Measurements from ENCODE around the gene MED25. TPM values are rescaled to one million over a fixed set of nuclear protein-coding genes. Genes with fewer than 3 reads are reported as not detected.
A peak's percentile ranks its signal among the peaks of the same experiment; 100 is the strongest.

Gene MED25
- total RNA-seq, 1 donor from 2014 or later = 72.2 TPM

GRCh38 chr19:49788857-49789256 is 29.2 kb upstream of the MED25 start:
- FAIRE-seq (no peak), DNase-seq (ENCODE audit: low read depth) (no peak)
- peaks cover 12% of the 10 kb centered on the region for H3K4me1 ChIP-seq (ENCODE audit: insufficient read depth, low read length)
- TF ChIP-seq EZH2 (IDR thresholded peaks at IDR 0.05; ENCODE audit: insufficient read depth, low read length) = no peak
- no peak for TF ChIP-seq CTCF (IDR thresholded peaks at IDR 0.05; ENCODE audit: insufficient read depth, low read depth, low read length)
- H3K4me3 Mint-ChIP-seq (ENCODE audit: unreplicated experiment) = no peak overlapping the region
- no peak overlapping the region for H3K4me2 ChIP-seq (ENCODE audit: low read length)
- no peaks in the 10 kb centered on the region for H3K27me3 Mint-ChIP-seq (ENCODE audit: low read depth, unreplicated experiment)
- H3K27ac ChIP-seq (ENCODE audit: low read depth, low read length) = no peak overlapping the region
- H3K36me3 ChIP-seq (ENCODE audit: insufficient read depth, low read length) = peaks cover 12% of the 10 kb centered on the region
- peaks cover 7% of the 10 kb centered on the region for H3K4me1 Mint-ChIP-seq (ENCODE audit: low read depth, unreplicated experiment)
- H3K79me2 ChIP-seq (ENCODE audit: insufficient read depth, low read length) = peaks cover 36% of the 10 kb centered on the region
- H4K20me1 ChIP-seq (ENCODE audit: insufficient read depth, low read length) = peaks cover 52% of the 10 kb centered on the region
- no peaks in the 10 kb centered on the region for H3K27me3 ChIP-seq (ENCODE audit: insufficient read depth, low read length)
- no peaks in the 10 kb centered on the region for H3K9me3 Mint-ChIP-seq (ENCODE audit: unreplicated experiment)
- H2AFZ ChIP-seq (ENCODE audit: low read depth, low read length) = no peak overlapping the region
- H3K27ac Mint-ChIP-seq (ENCODE audit: unreplicated experiment) = peak overlapping the region; percentile 47
- no peaks in the 10 kb centered on the region for H3K9me3 ChIP-seq (ENCODE audit: insufficient read depth, low read depth, low read length)
- peaks cover 27% of the 10 kb centered on the region for H3K36me3 Mint-ChIP-seq (ENCODE audit: low read depth, unreplicated experiment)
- no peak overlapping the region for H3K4me3 ChIP-seq (ENCODE audit: insufficient read depth, low read depth, low read length)
- no peak overlapping the region for H3K9ac ChIP-seq (ENCODE audit: low read length)

- H3K4me1 Mint-ChIP-seq (ENCODE audit: low read depth, unreplicated experiment) = peaks cover 7% of the 10 kb centered on the region
- H4K20me1 ChIP-seq (ENCODE audit: insufficient read depth, low read length) = peaks cover 42% of the 10 kb centered on the region
- no peaks in the 10 kb centered on the region for H3K27me3 ChIP-seq (ENCODE audit: insufficient read depth, low read length)
- H3K27ac ChIP-seq (ENCODE audit: low read depth, low read length) = no peak overlapping the region
- H3K9me3 ChIP-seq (ENCODE audit: insufficient read depth, low read depth, low read length) = no peaks in the 10 kb centered on the region
- peaks cover 11% of the 10 kb centered on the region for H3K36me3 ChIP-seq (ENCODE audit: insufficient read depth, low read length)
- TF ChIP-seq EZH2 (IDR thresholded peaks at IDR 0.05; ENCODE audit: insufficient read depth, low read length) (no peak), CTCF (IDR thresholded peaks at IDR 0.05; ENCODE audit: insufficient read depth, low read depth, low read length) (no peak)
- no peaks in the 10 kb centered on the region for H3K9me3 Mint-ChIP-seq (ENCODE audit: unreplicated experiment)
- H3K4me2 ChIP-seq (ENCODE audit: low read length) = no peak overlapping the region
- no peak overlapping the region for H3K27ac Mint-ChIP-seq (ENCODE audit: unreplicated experiment)
- no peaks in the 10 kb centered on the region for H3K27me3 Mint-ChIP-seq (ENCODE audit: low read depth, unreplicated experiment)
- peaks cover 12% of the 10 kb centered on the region for H3K4me1 ChIP-seq (ENCODE audit: insufficient read depth, low read length)
- no peak overlapping the region for H3K4me3 ChIP-seq (ENCODE audit: insufficient read depth, low read depth, low read length)
- H3K79me2 ChIP-seq (ENCODE audit: insufficient read depth, low read length) = peaks cover 36% of the 10 kb centered on the region
- no peak for DNase-seq (ENCODE audit: low read depth)
- H3K36me3 Mint-ChIP-seq (ENCODE audit: low read depth, unreplicated experiment) = peaks cover 25% of the 10 kb centered on the region
- no peak overlapping the region for H2AFZ ChIP-seq (ENCODE audit: low read depth, low read length)
- no peak overlapping the region for H3K4me3 Mint-ChIP-seq (ENCODE audit: unreplicated experiment)
- FAIRE-seq = no peak
- H3K9ac ChIP-seq (ENCODE audit: low read length) = no peak overlapping the region
Measured at GRCh38 chr19:49790866-49791265, 27.2 kb upstream of the MED25 start.

GRCh38 chr19:49791776-49792445 is 26.2 kb upstream of the MED25 start:
- H3K9ac ChIP-seq (ENCODE audit: low read length) = no peak overlapping the region
- no peaks in the 10 kb centered on the region for H3K9me3 ChIP-seq (ENCODE audit: insufficient read depth, low read depth, low read length)
- no peak overlapping the region for H3K4me3 ChIP-seq (ENCODE audit: insufficient read depth, low read depth, low read length)
- H3K27me3 ChIP-seq (ENCODE audit: insufficient read depth, low read length) = no peaks in the 10 kb centered on the region
- Mint-ChIP-seq H3K9me3 (ENCODE audit: unreplicated experiment) (no peaks in the 10 kb centered on the region), H3K4me3 (ENCODE audit: unreplicated experiment) (no peak overlapping the region), H3K36me3 (ENCODE audit: low read depth, unreplicated experiment) (peaks cover 29% of the 10 kb centered on the region), H3K27ac (ENCODE audit: unreplicated experiment) (no peak overlapping the region), H3K4me1 (ENCODE audit: low read depth, unreplicated experiment) (no peaks in the 10 kb centered on the region), H3K27me3 (ENCODE audit: low read depth, unreplicated experiment) (no peaks in the 10 kb centered on the region)
- H3K79me2 ChIP-seq (ENCODE audit: insufficient read depth, low read length) = peaks cover 30% of the 10 kb centered on the region
- H2AFZ ChIP-seq (ENCODE audit: low read depth, low read length) = no peak overlapping the region
- peaks cover 39% of the 10 kb centered on the region for H4K20me1 ChIP-seq (ENCODE audit: insufficient read depth, low read length)
- no peak overlapping the region for H3K27ac ChIP-seq (ENCODE audit: low read depth, low read length)
- H3K36me3 ChIP-seq (ENCODE audit: insufficient read depth, low read length) = peaks cover 19% of the 10 kb centered on the region
- no peak overlapping the region for H3K4me2 ChIP-seq (ENCODE audit: low read length)
- DNase-seq (ENCODE audit: low read depth) (no peak), FAIRE-seq (no peak)
- TF ChIP-seq EZH2 (IDR thresholded peaks at IDR 0.05; ENCODE audit: insufficient read depth, low read length) (no peak), CTCF (IDR thresholded peaks at IDR 0.05; ENCODE audit: insufficient read depth, low read depth, low read length) (no peak)
- H3K4me1 ChIP-seq (ENCODE audit: insufficient read depth, low read length) = peaks cover 5% of the 10 kb centered on the region
